Loucy (cell line): ENCODE results near the gene FRMD4A.

Experiments
- H2AFZ ChIP-seq: fragments of 200-600 bp; sonication (generic); 2 replicates; pipeline ENCODE4 v1.6.0; 2016; ENCODE audit warnings: antibody characterized with exemption, mild to moderate bottlenecking, low read length, moderate library complexity
- H3F3A ChIP-seq: fragments of 200-600 bp; 2 replicates; pipeline ENCODE4 v1.6.0; 2016; ENCODE audit warnings: antibody characterized with exemption, low read depth, mild to moderate bottlenecking
- H3K27me3 ChIP-seq: fragments of 200-600 bp; sonication (generic); 2 replicates; pipeline ENCODE4 v1.6.1; 2014; ENCODE audit warnings: low read length, mild to moderate bottlenecking; ENCODE audit not compliant: insufficient read depth, poor library complexity, severe bottlenecking
- H3K36me3 ChIP-seq: fragments of 200-600 bp; sonication (generic); 2 replicates; pipeline ENCODE4 v1.6.1; 2016; ENCODE audit warnings: low read length; ENCODE audit not compliant: insufficient read depth
- H3K4me1 ChIP-seq: fragments of 200-600 bp; sonication (generic); 2 replicates; pipeline ENCODE4 v1.5.1; 2014; ENCODE audit warnings: low read length, mild to moderate bottlenecking; ENCODE audit not compliant: insufficient read depth, poor library complexity, severe bottlenecking
- H3K4me2 ChIP-seq: fragments of 200-600 bp; sonication (generic); 2 replicates; pipeline ENCODE4 v1.6.0; 2014; ENCODE audit warnings: antibody characterized with exemption, low read length, low read depth, mild to moderate bottlenecking; ENCODE audit not compliant: poor library complexity, severe bottlenecking
- H3K4me3 ChIP-seq: fragments of 200-600 bp; sonication (generic); 2 replicates; pipeline ENCODE4 v1.5.1; 2014; ENCODE audit warnings: low read length, mild to moderate bottlenecking, mixed read lengths; ENCODE audit not compliant: poor library complexity, severe bottlenecking
- H3K79me2 ChIP-seq: fragments of 200-600 bp; sonication (generic); 2 replicates; pipeline ENCODE4 v1.6.1; 2014; ENCODE audit warnings: low read length; ENCODE audit not compliant: insufficient read depth
- H3K9ac ChIP-seq: fragments of 200-600 bp; sonication (generic); 2 replicates; pipeline ENCODE4 v1.6.0; 2014; ENCODE audit warnings: mild to moderate bottlenecking, low read depth, low read length, moderate library complexity; ENCODE audit not compliant: poor library complexity, severe bottlenecking
- H3K9me2 ChIP-seq: fragments of 200-600 bp; sonication (generic); replicated peaks from 2 replicates; pipeline ENCODE4 v1.6.1; 2016; ENCODE audit warnings: low read depth, low read length, mixed read lengths
- H3K9me3 ChIP-seq: fragments of 200-600 bp; sonication (generic); 2 replicates; pipeline ENCODE4 v1.6.1; 2014; ENCODE audit warnings: mild to moderate bottlenecking, antibody characterized with exemption, low read length, low read depth; ENCODE audit not compliant: insufficient read depth
- H4K20me1 ChIP-seq: fragments of 200-600 bp; sonication (generic); 2 replicates; pipeline ENCODE4 v1.6.0; 2014; ENCODE audit warnings: antibody characterized with exemption, low read length, mild to moderate bottlenecking; ENCODE audit not compliant: insufficient read depth, poor library complexity, severe bottlenecking
- EZH2phosphoT487 ChIP-seq: fragments of 200-600 bp; IDR thresholded peaks from 2 replicates; pipeline ENCODE4 v1.6.1; 2018; ENCODE audit warnings: antibody characterized with exemption, mild to moderate bottlenecking, moderate library complexity, borderline replicate concordance
- TF ChIP-seq, protein P1 (sequence below): fragments of 200-600 bp; sonication (generic); conservative IDR thresholded peaks from 2 replicates; pipeline ENCODE4 v1.5.1; 2014; ENCODE audit warnings: mild to moderate bottlenecking, antibody characterized with exemption, low read length

FRMD4A gene

DNA sequence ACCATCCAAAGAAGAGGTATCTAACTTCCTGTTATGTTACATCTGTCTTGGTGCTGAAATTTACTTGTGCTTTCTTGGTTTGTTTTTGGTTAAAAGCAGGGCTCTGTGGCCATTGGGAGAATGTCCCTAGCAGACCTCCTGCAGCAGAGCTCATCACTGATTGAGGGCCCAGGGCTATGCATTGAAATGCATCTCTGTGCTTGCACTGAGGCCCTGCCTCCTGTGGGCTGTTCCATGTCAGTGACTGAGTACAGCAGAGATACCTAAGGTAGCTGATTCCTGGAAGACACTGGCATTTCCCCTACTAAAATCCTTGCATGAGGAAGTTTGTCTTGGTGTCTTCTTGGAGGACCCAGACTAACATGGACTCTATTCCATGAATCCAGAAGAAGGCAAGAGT, 213.9 kb downstream of the FRMD4A start:
- no peaks in the 10 kb centered on the region for H3K27me3 ChIP-seq
- no peaks in the 10 kb centered on the region for H3F3A ChIP-seq
- H4K20me1 ChIP-seq, result no peaks in the 10 kb centered on the region
- H3K9me3 ChIP-seq, result no peaks in the 10 kb centered on the region
- H2AFZ ChIP-seq, result no peak overlapping the region
- TF ChIP-seq EZH2phosphoT487, result no peak
- TF ChIP-seq, protein P1, sequence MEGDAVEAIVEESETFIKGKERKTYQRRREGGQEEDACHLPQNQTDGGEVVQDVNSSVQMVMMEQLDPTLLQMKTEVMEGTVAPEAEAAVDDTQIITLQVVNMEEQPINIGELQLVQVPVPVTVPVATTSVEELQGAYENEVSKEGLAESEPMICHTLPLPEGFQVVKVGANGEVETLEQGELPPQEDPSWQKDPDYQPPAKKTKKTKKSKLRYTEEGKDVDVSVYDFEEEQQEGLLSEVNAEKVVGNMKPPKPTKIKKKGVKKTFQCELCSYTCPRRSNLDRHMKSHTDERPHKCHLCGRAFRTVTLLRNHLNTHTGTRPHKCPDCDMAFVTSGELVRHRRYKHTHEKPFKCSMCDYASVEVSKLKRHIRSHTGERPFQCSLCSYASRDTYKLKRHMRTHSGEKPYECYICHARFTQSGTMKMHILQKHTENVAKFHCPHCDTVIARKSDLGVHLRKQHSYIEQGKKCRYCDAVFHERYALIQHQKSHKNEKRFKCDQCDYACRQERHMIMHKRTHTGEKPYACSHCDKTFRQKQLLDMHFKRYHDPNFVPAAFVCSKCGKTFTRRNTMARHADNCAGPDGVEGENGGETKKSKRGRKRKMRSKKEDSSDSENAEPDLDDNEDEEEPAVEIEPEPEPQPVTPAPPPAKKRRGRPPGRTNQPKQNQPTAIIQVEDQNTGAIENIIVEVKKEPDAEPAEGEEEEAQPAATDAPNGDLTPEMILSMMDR, result no peak
- no peaks in the 10 kb centered on the region for H3K36me3 ChIP-seq
- H3K9ac ChIP-seq, result no peak overlapping the region
- no peaks in the 10 kb centered on the region for H3K4me1 ChIP-seq
- no peak overlapping the region for H3K4me2 ChIP-seq
- H3K9me2 ChIP-seq, result no peaks in the 10 kb centered on the region
- H3K4me3 ChIP-seq, result no peak overlapping the region
- no peaks in the 10 kb centered on the region for H3K79me2 ChIP-seq

GRCh38 chr10:14116021-14116420, 214.7 kb downstream of the FRMD4A start:
- H4K20me1 ChIP-seq, result no peaks in the 10 kb centered on the region
- no peak overlapping the region for H3K4me2 ChIP-seq
- H3K9me2 ChIP-seq, result no peaks in the 10 kb centered on the region
- H3K27me3 ChIP-seq, result no peaks in the 10 kb centered on the region
- no peak overlapping the region for H3K4me3 ChIP-seq
- H3K36me3 ChIP-seq, result no peaks in the 10 kb centered on the region
- H2AFZ ChIP-seq, result no peak overlapping the region
- H3K9me3 ChIP-seq, result no peaks in the 10 kb centered on the region
- no peaks in the 10 kb centered on the region for H3K79me2 ChIP-seq
- TF ChIP-seq, protein P1, result no peak
- no peak for TF ChIP-seq EZH2phosphoT487
- H3K9ac ChIP-seq, result no peak overlapping the region
- H3F3A ChIP-seq, result no peaks in the 10 kb centered on the region
- H3K4me1 ChIP-seq, result no peaks in the 10 kb centered on the region

DNA sequence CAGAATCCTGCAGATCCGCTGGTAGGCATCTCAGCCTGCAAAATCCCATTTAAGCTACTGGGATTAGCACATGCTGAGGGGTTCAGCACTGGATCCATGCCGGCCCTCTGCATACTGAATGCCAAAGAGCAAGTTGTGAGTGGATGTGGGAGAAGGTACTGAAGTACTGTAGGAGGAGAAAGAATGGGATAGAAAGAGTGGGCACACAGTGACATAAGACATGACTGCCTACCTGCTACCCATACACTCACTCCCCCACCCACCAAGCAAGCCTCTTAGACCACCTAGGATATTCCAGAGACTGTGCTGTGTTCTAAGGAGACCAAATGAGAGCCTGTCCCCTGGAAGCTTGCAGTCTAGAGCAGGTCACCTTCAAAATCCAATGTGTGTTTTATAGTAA, 215.9 kb downstream of the FRMD4A start:
- TF ChIP-seq, protein P1, result no peak
- no peak for TF ChIP-seq EZH2phosphoT487
- no peaks in the 10 kb centered on the region for H3K9me2 ChIP-seq
- no peak overlapping the region for H3K9ac ChIP-seq
- no peaks in the 10 kb centered on the region for H3K27me3 ChIP-seq
- H4K20me1 ChIP-seq, result no peaks in the 10 kb centered on the region
- H3K4me1 ChIP-seq, result no peaks in the 10 kb centered on the region
- no peaks in the 10 kb centered on the region for H3K9me3 ChIP-seq
- H2AFZ ChIP-seq, result no peak overlapping the region
- no peaks in the 10 kb centered on the region for H3F3A ChIP-seq
- no peak overlapping the region for H3K4me3 ChIP-seq
- H3K36me3 ChIP-seq, result no peaks in the 10 kb centered on the region
- H3K79me2 ChIP-seq, result no peaks in the 10 kb centered on the region
- H3K4me2 ChIP-seq, result no peak overlapping the region
